HEK293T (cell line): ENCODE results near the gene GRIA2.
"Not testable (repeated sequence)": the region's sequence is repeated elsewhere in the genome, so short reads cannot be mapped to it uniquely, and the experiment has no call there.

ENCODE experiments used
- BHLHE40 ChIP-seq: fragments of 450-650 bp; IDR thresholded peaks from 2 replicates; pipeline ENCODE4 v1.6.1; 2016; ENCODE audit warnings: mild to moderate bottlenecking, moderate library complexity, borderline replicate concordance
- FOXA1 ChIP-seq: fragments of 450-650 bp; IDR thresholded peaks from 2 replicates; pipeline ENCODE4 v1.6.1; 2016; ENCODE audit warnings: mild to moderate bottlenecking
- FOXM1 ChIP-seq: fragments of 450-650 bp; IDR thresholded peaks from 2 replicates; pipeline ENCODE4 v1.6.1; 2017; ENCODE audit warnings: mild to moderate bottlenecking, borderline replicate concordance
- L3MBTL2 ChIP-seq: fragments of 450-650 bp; conservative IDR thresholded peaks from 2 replicates; pipeline ENCODE4 v1.6.1; 2016; ENCODE audit warnings: mild to moderate bottlenecking
- NFRKB ChIP-seq: fragments of 450-650 bp; IDR thresholded peaks from 2 replicates; pipeline ENCODE4 v1.6.1; 2016; ENCODE audit warnings: mild to moderate bottlenecking, moderate library complexity
- SP1 ChIP-seq: fragments of 450-650 bp; IDR thresholded peaks from 2 replicates; pipeline ENCODE4 v1.6.1; 2017
- TARDBP ChIP-seq: fragments of 450-650 bp; IDR thresholded peaks from 2 replicates; pipeline ENCODE4 v1.6.1; 2016

GRCh38 chr4:157258165-157258564 lies 37.6 kb downstream of the GRIA2 start:
- TF ChIP-seq BHLHE40, L3MBTL2, FOXM1, SP1, TARDBP, FOXA1, NFRKB: not testable (repeated sequence)
